SK-N-SH (cell line): ENCODE results near the gene POC5. TPM values are rescaled to one million over a fixed set of nuclear protein-coding genes. Genes with fewer than 3 reads are reported as not detected.

Experiments used
- CTCF ChIA-PET: fragments of 300-600, 350-600 bp; formaldehyde crosslinking; extraction: SDS; loops from one replicate; lab custom pipeline; 2021; lab: Yijun Ruan, JAX
- POLR2A ChIA-PET: fragments of 350-600 bp; sonication (Branson Sonifier 250); formaldehyde crosslinking; extraction: SDS; loops from one replicate; lab custom pipeline; 2020; ENCODE audit warnings: antibody characterized with exemption, inconsistent platforms; lab: Yijun Ruan, JAX
- DNase-seq: peaks from one replicate; pipeline ENCODE4 v3.0.0; 2012
- H2AFZ ChIP-seq: fragments of 200-600 bp; sonication (generic); 2 replicates; pipeline ENCODE4 v1.8.1; 2016; ENCODE audit warnings: antibody characterized with exemption, mild to moderate bottlenecking, low read depth
- H3F3A ChIP-seq: fragments of 200-600 bp; sonication (generic); replicated peaks from 2 replicates; pipeline ENCODE3; 2016; ENCODE audit warnings: antibody characterized with exemption, mild to moderate bottlenecking; ENCODE audit not compliant: insufficient read depth
- H3K27ac ChIP-seq, 2 experiments: fragments of 200-500 bp in 1 of 2; fragments of 200-600 bp in 1 of 2; sonication (Bioruptor generic) in 1 of 2; sonication (generic), shearing (Covaris generic) in 1 of 2; 2 replicates each; pipeline versions ENCODE4 v1.5.1 to v1.6.1; 2014 to 2016; ENCODE audit warnings: low read depth in 2 of 2, inconsistent platforms in 1 of 2, low read length in 1 of 2, mild to moderate bottlenecking in 1 of 2, mixed read lengths in 1 of 2
- H3K27me3 ChIP-seq: fragments of 200-600 bp; sonication (generic), shearing (Covaris generic); 2 replicates; pipeline ENCODE4 v1.6.1; 2016; ENCODE audit warnings: mixed run types; ENCODE audit not compliant: insufficient read depth
- H3K36me3 ChIP-seq, 2 experiments: fragments of 200-500 bp in 1 of 2; fragments of 200-600 bp in 1 of 2; sonication (Bioruptor generic) in 1 of 2; sonication (generic) in 1 of 2; replicated peaks in 1 of 2; 2 replicates each; pipeline versions ENCODE3 to v1.5.1; 2014 to 2016; ENCODE audit warnings: low read length in 1 of 2, mild to moderate bottlenecking in 1 of 2; ENCODE audit not compliant: insufficient read depth in 2 of 2, control insufficient read depth in 1 of 2
- H3K4me1 ChIP-seq, 2 experiments: fragments of 200-500 bp in 1 of 2; fragments of 200-600 bp in 1 of 2; sonication (Bioruptor generic) in 1 of 2; sonication (generic), shearing (Covaris generic) in 1 of 2; 2 replicates each; pipeline versions ENCODE4 v1.5.1 to v1.6.1; 2014 to 2016; ENCODE audit warnings: low read depth in 1 of 2, low read length in 1 of 2, mixed run types in 1 of 2; ENCODE audit not compliant: insufficient read depth in 2 of 2, control insufficient read depth in 1 of 2
- H3K4me2 ChIP-seq: fragments of 200-600 bp; sonication (generic), shearing (Covaris generic); 2 replicates; pipeline ENCODE4 v1.6.1; 2017; ENCODE audit warnings: mixed run types
- H3K4me3 ChIP-seq, 2 experiments: fragments of 200-500 bp in 1 of 2; fragments of 200-600 bp in 1 of 2; sonication (Bioruptor generic) in 1 of 2; sonication (generic), shearing (Covaris generic) in 1 of 2; 2 replicates each; pipeline versions ENCODE4 v1.5.1 to v1.8.1; 2014 to 2016; ENCODE audit warnings: low read depth in 2 of 2, inconsistent platforms in 1 of 2, low read length in 1 of 2, mild to moderate bottlenecking in 1 of 2, mixed read lengths in 1 of 2, moderate library complexity in 1 of 2
- H3K79me2 ChIP-seq: fragments of 200-600 bp; sonication (generic); 2 replicates; pipeline ENCODE4 v1.8.1; 2017; ENCODE audit warnings: mild to moderate bottlenecking; ENCODE audit not compliant: insufficient read depth
- H3K9ac ChIP-seq: fragments of 200-600 bp; sonication (generic); 2 replicates; pipeline ENCODE4 v1.6.1; 2017; ENCODE audit warnings: mixed run types
- H3K9me2 ChIP-seq: fragments of 200-600 bp; sonication (generic); 2 replicates; pipeline ENCODE4 v1.6.1; 2017; ENCODE audit warnings: mixed run types
- H3K9me3 ChIP-seq: fragments of 200-600 bp; sonication (generic); 2 replicates; pipeline ENCODE4 v1.6.1; 2017; ENCODE audit warnings: mixed run types, mild to moderate bottlenecking, moderate library complexity
- H4K20me1 ChIP-seq: fragments of 200-600 bp; sonication (generic); 2 replicates; pipeline ENCODE4 v1.6.1; 2017; ENCODE audit warnings: mild to moderate bottlenecking, mixed run types; ENCODE audit not compliant: insufficient read depth
- CHD2 ChIP-seq: fragments of 150-350 bp; IDR thresholded peaks from 2 replicates; pipeline ENCODE4 v1.6.1; 2018; ENCODE audit warnings: low read length; ENCODE audit not compliant: partially characterized antibody
- ELF1 ChIP-seq: IDR thresholded peaks from 2 replicates; pipeline ENCODE4 v1.4.0; 2012
- EP300 ChIP-seq, 2 experiments: IDR thresholded peaks; 2 replicates each; pipeline versions ENCODE4 v1.4.0 to v1.6.1; 2012; ENCODE audit warnings: borderline replicate concordance in 1 of 2, low read depth in 1 of 2, low read length in 1 of 2
- FOSL2 ChIP-seq: IDR thresholded peaks from 2 replicates; pipeline ENCODE4 v1.4.0; 2012; ENCODE audit warnings: low read depth, mild to moderate bottlenecking, moderate library complexity, borderline replicate concordance
- FOXJ3 ChIP-seq: sonication (generic); formaldehyde crosslinking; IDR thresholded peaks from 2 replicates; pipeline ENCODE4 v1.5.1; 2020; ENCODE audit warnings: mild to moderate bottlenecking, missing genetic modification reagents
- FOXM1 ChIP-seq: IDR thresholded peaks from 2 replicates; pipeline ENCODE4 v1.4.0; 2012; ENCODE audit warnings: low read depth, mild to moderate bottlenecking
- JUND ChIP-seq: IDR thresholded peaks from 2 replicates; pipeline ENCODE4 v1.4.0; 2012
- POLR2AphosphoS5 ChIP-seq: IDR thresholded peaks from 2 replicates; pipeline ENCODE4 v1.6.1; 2012; ENCODE audit warnings: low read depth, low read length
- RAD21 ChIP-seq: IDR thresholded peaks from 2 replicates; pipeline ENCODE4 v1.6.1; 2012; ENCODE audit warnings: mild to moderate bottlenecking, low read length
- RCOR1 ChIP-seq: fragments of 150-350 bp; IDR thresholded peaks from 2 replicates; pipeline ENCODE4 v1.6.1; 2017; ENCODE audit warnings: antibody characterized with exemption, low read length
- RXRA ChIP-seq: IDR thresholded peaks from 2 replicates; pipeline ENCODE4 v1.4.0; 2012; ENCODE audit warnings: low read depth, mild to moderate bottlenecking, borderline replicate concordance
- SIN3A ChIP-seq: IDR thresholded peaks from 2 replicates; pipeline ENCODE4 v1.6.1; 2012; ENCODE audit warnings: low read depth, mild to moderate bottlenecking, low read length, moderate library complexity, borderline replicate concordance
- YY1 ChIP-seq: IDR thresholded peaks from 2 replicates; pipeline ENCODE4 v1.4.0; 2012; ENCODE audit warnings: low read depth, mild to moderate bottlenecking
- WGBS: methylation state at CpG from one replicate; pipeline ENCODE4 v1.1.6; 2017; ENCODE audit warnings: low lambda C conversion rate; 5-methylcytosine and 5-hydroxymethylcytosine counted together
- polyA plus RNA-seq, 3 experiments: library from polyadenylated mRNA; depleted of rRNA; stranded (reverse); fragments of >200 nt; gene quantifications; 2 replicates each; pipeline ENCODE4 v1.2.3, GENCODE V29; 2012
- TF ChIP-seq, protein P1 (sequence below): IDR thresholded peaks from 2 replicates; pipeline ENCODE4 v1.6.1; 2012; ENCODE audit warnings: mild to moderate bottlenecking, low read depth, low read length, moderate library complexity
- TF ChIP-seq, protein P2 (sequence below): fragments of 150-350 bp; IDR thresholded peaks from 2 replicates; pipeline ENCODE4 v1.6.1; 2016; ENCODE audit warnings: mild to moderate bottlenecking, low read depth, low read length
- TF ChIP-seq, protein P3 (sequence below): fragments of 200-600 bp; sonication (generic); IDR thresholded peaks from 2 replicates; pipeline ENCODE4 v1.6.1; 2017; ENCODE audit warnings: antibody characterized with exemption, mild to moderate bottlenecking, moderate library complexity
- TF ChIP-seq, protein P4 (sequence below): IDR thresholded peaks from 2 replicates; pipeline ENCODE4 v1.4.0; 2012; ENCODE audit warnings: low read depth, borderline replicate concordance

Gene POC5
- polyA plus RNA-seq, 1 of the 3 experiments (the other 2 are of a cell fraction), result 15.9 TPM

DNA sequence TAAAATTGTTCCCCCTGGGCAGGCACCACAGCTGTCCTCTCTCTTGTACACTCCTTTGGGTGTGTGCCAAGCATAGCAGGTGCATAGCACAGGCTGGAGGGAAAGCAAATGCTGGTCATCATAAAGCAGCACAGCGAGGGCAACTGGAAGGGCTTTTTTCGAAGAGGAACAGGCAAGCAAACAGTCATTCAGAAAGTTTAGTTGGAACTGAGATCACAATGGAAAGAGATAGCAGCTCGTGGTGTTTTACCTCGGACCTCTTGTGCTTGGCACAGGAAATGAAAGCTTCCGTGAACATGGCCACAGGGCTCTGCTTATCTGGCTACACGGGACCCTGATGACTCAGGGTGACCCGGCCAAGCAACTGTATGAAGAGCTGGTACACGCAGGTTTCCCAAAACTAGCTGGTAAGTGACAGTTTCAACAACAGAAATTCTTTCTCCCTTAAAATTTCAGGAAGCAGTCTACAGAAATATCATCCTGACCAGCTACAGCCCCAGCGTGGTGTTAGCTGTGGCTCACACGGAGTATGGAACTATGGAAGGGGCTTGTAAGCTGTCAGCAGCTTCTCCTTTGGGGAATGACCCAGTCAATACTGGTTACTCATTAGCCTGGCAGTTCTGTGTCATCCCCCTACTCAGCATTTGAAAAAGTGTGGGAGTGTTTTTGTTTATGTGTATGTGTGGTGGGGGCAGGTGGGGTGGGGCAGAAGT lies 48.1 kb downstream of the POC5 start:
- Histone ChIP-seq H3K27me3 (no peaks in the 10 kb centered on the region), H3K4me3 (no peak overlapping the region; a peak in 1 of 4 replicates), H3K9ac (no peak overlapping the region), H3K9me2 (no peaks in the 10 kb centered on the region), H3K36me3 (peaks cover 7 to 11% of the 10 kb centered on the region in 2 experiments), H4K20me1 (no peaks in the 10 kb centered on the region), H2AFZ (no peak overlapping the region; the same call in 1 of the 2 replicates), H3K79me2 (no peaks in the 10 kb centered on the region), H3F3A (no peaks in the 10 kb centered on the region), H3K4me1 (peaks cover 0 to 44% of the 10 kb centered on the region in 2 experiments; a peak in 2 of 4 replicates), H3K4me2 (no peak overlapping the region), H3K27ac (peak overlapping the region in 1 of 2 experiments; percentile 67; a peak in 2 of 4 replicates), H3K9me3 (no peaks in the 10 kb centered on the region)
- no peak for DNase-seq
- TF ChIP-seq, protein P1, sequence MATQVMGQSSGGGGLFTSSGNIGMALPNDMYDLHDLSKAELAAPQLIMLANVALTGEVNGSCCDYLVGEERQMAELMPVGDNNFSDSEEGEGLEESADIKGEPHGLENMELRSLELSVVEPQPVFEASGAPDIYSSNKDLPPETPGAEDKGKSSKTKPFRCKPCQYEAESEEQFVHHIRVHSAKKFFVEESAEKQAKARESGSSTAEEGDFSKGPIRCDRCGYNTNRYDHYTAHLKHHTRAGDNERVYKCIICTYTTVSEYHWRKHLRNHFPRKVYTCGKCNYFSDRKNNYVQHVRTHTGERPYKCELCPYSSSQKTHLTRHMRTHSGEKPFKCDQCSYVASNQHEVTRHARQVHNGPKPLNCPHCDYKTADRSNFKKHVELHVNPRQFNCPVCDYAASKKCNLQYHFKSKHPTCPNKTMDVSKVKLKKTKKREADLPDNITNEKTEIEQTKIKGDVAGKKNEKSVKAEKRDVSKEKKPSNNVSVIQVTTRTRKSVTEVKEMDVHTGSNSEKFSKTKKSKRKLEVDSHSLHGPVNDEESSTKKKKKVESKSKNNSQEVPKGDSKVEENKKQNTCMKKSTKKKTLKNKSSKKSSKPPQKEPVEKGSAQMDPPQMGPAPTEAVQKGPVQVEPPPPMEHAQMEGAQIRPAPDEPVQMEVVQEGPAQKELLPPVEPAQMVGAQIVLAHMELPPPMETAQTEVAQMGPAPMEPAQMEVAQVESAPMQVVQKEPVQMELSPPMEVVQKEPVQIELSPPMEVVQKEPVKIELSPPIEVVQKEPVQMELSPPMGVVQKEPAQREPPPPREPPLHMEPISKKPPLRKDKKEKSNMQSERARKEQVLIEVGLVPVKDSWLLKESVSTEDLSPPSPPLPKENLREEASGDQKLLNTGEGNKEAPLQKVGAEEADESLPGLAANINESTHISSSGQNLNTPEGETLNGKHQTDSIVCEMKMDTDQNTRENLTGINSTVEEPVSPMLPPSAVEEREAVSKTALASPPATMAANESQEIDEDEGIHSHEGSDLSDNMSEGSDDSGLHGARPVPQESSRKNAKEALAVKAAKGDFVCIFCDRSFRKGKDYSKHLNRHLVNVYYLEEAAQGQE, result no peak
- TF ChIP-seq FOXJ3 (CRISPR knock-in tag), result peak; percentile 28; the same call in 1 of the 2 replicates
- peak; percentile 83 for TF ChIP-seq RCOR1
- peak; percentile 13 for TF ChIP-seq CHD2
- TF ChIP-seq JUND, result no peak
- POLR2A ChIA-PET, result interaction anchor here (0.6 to 1.2 kb wide), 2 partner anchors 48 to 293 kb away, joined by 3 to 6 read pairs; partner anchors contain the start of gene POC5
- CTCF ChIA-PET, result interaction anchor here (2.3 kb wide), 1 partner anchor 11 kb away, joined by 17 read pairs; no protein-coding TSS in a partner anchor
- WGBS, result 39% methylated on average over 9 of the region's 10 CpGs

DNA sequence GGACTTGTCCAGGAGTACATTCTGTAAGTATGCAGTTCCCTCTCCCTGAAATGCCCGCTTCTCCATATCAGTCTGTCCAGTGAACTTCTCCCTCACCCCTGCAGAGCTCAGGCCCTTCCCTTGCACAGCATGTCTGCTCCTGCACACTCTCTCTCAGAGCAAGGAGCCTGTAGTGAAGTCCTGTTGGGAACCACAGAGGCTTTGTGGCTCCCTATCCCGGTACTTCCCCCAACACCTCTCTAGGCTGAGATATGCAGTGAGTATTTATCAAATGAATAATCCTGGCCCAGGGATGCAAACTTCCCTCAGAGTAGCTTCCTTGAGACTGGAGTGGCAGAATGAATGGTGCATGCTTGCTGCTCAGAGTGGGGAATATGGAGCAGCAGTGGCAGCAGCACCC lies 48.8 kb downstream of the POC5 start:
- POLR2A ChIA-PET, result interaction anchor here (0.6 to 1.2 kb wide), 2 partner anchors 49 to 293 kb away, joined by 3 to 6 read pairs; partner anchors contain the start of gene POC5
- DNase-seq, result no peak
- CTCF ChIA-PET, result interaction anchor here (1.9 to 2.3 kb wide), 2 partner anchors 11 to 14 kb away, joined by 4 to 17 read pairs; no protein-coding TSS in a partner anchor
- TF ChIP-seq SIN3A (no peak), CHD2 (no peak), ELF1 (no peak), FOXM1 (no peak), RXRA (no peak), POLR2AphosphoS5 (no peak), RAD21 (no peak), YY1 (no peak), FOSL2 (no peak), EP300 (IDR thresholded peaks at IDR 0.05; ENCODE audit: borderline replicate concordance in 1 of 2, low read depth in 1 of 2, low read length in 1 of 2) (no peak)
- TF ChIP-seq, protein P2, sequence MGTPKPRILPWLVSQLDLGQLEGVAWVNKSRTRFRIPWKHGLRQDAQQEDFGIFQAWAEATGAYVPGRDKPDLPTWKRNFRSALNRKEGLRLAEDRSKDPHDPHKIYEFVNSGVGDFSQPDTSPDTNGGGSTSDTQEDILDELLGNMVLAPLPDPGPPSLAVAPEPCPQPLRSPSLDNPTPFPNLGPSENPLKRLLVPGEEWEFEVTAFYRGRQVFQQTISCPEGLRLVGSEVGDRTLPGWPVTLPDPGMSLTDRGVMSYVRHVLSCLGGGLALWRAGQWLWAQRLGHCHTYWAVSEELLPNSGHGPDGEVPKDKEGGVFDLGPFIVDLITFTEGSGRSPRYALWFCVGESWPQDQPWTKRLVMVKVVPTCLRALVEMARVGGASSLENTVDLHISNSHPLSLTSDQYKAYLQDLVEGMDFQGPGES, result no peak
- TF ChIP-seq, protein P3, sequence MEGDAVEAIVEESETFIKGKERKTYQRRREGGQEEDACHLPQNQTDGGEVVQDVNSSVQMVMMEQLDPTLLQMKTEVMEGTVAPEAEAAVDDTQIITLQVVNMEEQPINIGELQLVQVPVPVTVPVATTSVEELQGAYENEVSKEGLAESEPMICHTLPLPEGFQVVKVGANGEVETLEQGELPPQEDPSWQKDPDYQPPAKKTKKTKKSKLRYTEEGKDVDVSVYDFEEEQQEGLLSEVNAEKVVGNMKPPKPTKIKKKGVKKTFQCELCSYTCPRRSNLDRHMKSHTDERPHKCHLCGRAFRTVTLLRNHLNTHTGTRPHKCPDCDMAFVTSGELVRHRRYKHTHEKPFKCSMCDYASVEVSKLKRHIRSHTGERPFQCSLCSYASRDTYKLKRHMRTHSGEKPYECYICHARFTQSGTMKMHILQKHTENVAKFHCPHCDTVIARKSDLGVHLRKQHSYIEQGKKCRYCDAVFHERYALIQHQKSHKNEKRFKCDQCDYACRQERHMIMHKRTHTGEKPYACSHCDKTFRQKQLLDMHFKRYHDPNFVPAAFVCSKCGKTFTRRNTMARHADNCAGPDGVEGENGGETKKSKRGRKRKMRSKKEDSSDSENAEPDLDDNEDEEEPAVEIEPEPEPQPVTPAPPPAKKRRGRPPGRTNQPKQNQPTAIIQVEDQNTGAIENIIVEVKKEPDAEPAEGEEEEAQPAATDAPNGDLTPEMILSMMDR, result no peak
- TF ChIP-seq, protein P4, sequence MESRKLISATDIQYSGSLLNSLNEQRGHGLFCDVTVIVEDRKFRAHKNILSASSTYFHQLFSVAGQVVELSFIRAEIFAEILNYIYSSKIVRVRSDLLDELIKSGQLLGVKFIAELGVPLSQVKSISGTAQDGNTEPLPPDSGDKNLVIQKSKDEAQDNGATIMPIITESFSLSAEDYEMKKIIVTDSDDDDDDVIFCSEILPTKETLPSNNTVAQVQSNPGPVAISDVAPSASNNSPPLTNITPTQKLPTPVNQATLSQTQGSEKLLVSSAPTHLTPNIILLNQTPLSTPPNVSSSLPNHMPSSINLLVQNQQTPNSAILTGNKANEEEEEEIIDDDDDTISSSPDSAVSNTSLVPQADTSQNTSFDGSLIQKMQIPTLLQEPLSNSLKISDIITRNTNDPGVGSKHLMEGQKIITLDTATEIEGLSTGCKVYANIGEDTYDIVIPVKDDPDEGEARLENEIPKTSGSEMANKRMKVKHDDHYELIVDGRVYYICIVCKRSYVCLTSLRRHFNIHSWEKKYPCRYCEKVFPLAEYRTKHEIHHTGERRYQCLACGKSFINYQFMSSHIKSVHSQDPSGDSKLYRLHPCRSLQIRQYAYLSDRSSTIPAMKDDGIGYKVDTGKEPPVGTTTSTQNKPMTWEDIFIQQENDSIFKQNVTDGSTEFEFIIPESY, result no peak

More for the DNA sequence above, 48.8 kb downstream of the POC5 start:
- Histone ChIP-seq H3K4me2 (no peak overlapping the region), H2AFZ (no peak overlapping the region), H3F3A (no peaks in the 10 kb centered on the region), H3K36me3 (peaks cover 7 to 11% of the 10 kb centered on the region in 2 experiments), H3K9me2 (no peaks in the 10 kb centered on the region), H3K27me3 (no peaks in the 10 kb centered on the region), H3K9ac (no peak overlapping the region), H4K20me1 (no peaks in the 10 kb centered on the region), H3K9me3 (no peaks in the 10 kb centered on the region), H3K4me3 (no peak overlapping the region), H3K4me1 (peaks cover 0 to 50% of the 10 kb centered on the region in 2 experiments; a peak in 2 of 4 replicates), H3K79me2 (no peaks in the 10 kb centered on the region), H3K27ac (peak overlapping the region in 1 of 2 experiments; percentile 67; a peak in 2 of 4 replicates)
- 96% methylated on average over 2 of the region's 2 CpGs for WGBS
